Ovary (tissue), 9 donors: ENCODE data around the gene FANCI. TPM values are rescaled to one million over a fixed set of nuclear protein-coding genes. Genes with fewer than 3 reads are reported as not detected.

ENCODE experiments used
- DNase-seq, 5 donors: peaks; one replicate each; pipeline ENCODE4 v3.0.0-alpha.2; 2019 to 2020
- H3K27ac ChIP-seq, 2 donors: fragments of 200-600 bp; one replicate each; pipeline versions ENCODE4 v1.5.1 to v1.8.0; 2019 to 2022
- H3K27me3 ChIP-seq: fragments of 200-600 bp; one replicate; pipeline ENCODE4 v1.8.0; 2022
- H3K36me3 ChIP-seq: fragments of 200-600 bp; sonication (generic); one replicate; pipeline ENCODE4 v1.5.1; 2019
- H3K4me1 ChIP-seq: one replicate; pipeline ENCODE4 v1.8.1; 2013; ENCODE audit warnings: mild to moderate bottlenecking, moderate library complexity; ENCODE audit not compliant: insufficient read depth
- H3K4me3 ChIP-seq: fragments of 200-600 bp; sonication (generic); one replicate; pipeline ENCODE4 v1.5.1; 2017
- H3K9me3 ChIP-seq, 2 donors: fragments of 200-600 bp in 1 of 2; sonication (generic) in 1 of 2; one replicate each; pipeline versions ENCODE4 v1.5.1 to v1.8.1; 2013 to 2019; ENCODE audit warnings: mild to moderate bottlenecking in 1 of 2, moderate library complexity in 1 of 2
- EP300 ChIP-seq: sonication (generic); formaldehyde crosslinking; IDR thresholded peaks from one replicate; pipeline ENCODE4 v1.6.1; 2017; ENCODE audit warnings: antibody characterized with exemption
- POLR2A ChIP-seq: fragments of 450-650 bp; IDR thresholded peaks from one replicate; pipeline ENCODE4 v1.6.1; 2017; ENCODE audit warnings: antibody characterized with exemption, mild to moderate bottlenecking, moderate library complexity
- WGBS, 3 donors: extraction: QIAGEN DNeasy Blood & Tissue Kit in 1 of 3; methylation state at CpG; one replicate each; pipeline versions ENCODE4 v1.1.5 to v1.1.7; 2013 to 2017; 5-methylcytosine and 5-hydroxymethylcytosine counted together
- intact Hi-C, 4 donors: fragments of 100-400 bp; cut with DNase I; formaldehyde crosslinking; loops; one replicate each; pipeline versions ENCODE4 v1.11.0 to v1.15.1; 2022 to 2023
- polyA plus RNA-seq, 2 donors: library from polyadenylated mRNA; stranded (reverse); fragments of 200-250 nt in 1 of 2; fragments of 350-450 nt in 1 of 2; fragmentation: Illumina TruSeq in 1 of 2; extraction: RNeasy Lipid Tissue Mini Kit (QIAGEN cat#74804) in 1 of 2; gene quantifications; one replicate each; pipeline ENCODE4 v1.2.3, GENCODE V29; 2013 to 2014
- total RNA-seq, 7 donors: library from RNA; depleted of rRNA in 2 of 7; stranded (reverse); fragments of >200 nt in 2 of 7; fragmentation: NEBNext Ultra II Directional in 3 of 7; extraction: Animal tissue kit (Norgen Biotek cat#: 25700) in 3 of 7; gene quantifications; one replicate each; pipeline versions ENCODE4 v1.1.0 to v1.2.4, GENCODE V29; 2016 to 2023
- TF ChIP-seq, protein P1 (sequence below), 3 donors: fragments of 450-650 bp in 2 of 3; fragments of 200-600 bp in 1 of 3; IDR thresholded peaks; one replicate each; pipeline versions ENCODE4 v1.5.1 to v1.8.0; 2016 to 2022; ENCODE audit warnings: antibody characterized with exemption in 3 of 3, mild to moderate bottlenecking in 1 of 3
- donor health status: DM: no; HTN: no; CAD: no; lungs with moderate emphysema.
- donor health status: DM: no; HTN: no; CAD: no.
- donor health status: Bipolar disorder and iron deficiency.
- donor health status: DM: yes; HTN: yes; CAD: no.
- donor health status: DM: no; HTN: no; CAD: no.
- donor health status: DM: yes; HTN: yes; CAD: no.

Gene FANCI
- total and polyA plus RNA-seq, 9 donors = 2.9 to 11.7 (median 4.6) TPM

GRCh38 chr15:89346516-89347231 lies 102.9 kb downstream of the FANCI start:
- 34 to 42% (median 37%) methylated on average over 10 of the region's 10 CpGs for WGBS, 3 donors
- no peak for DNase-seq
- no peaks in the 10 kb centered on the region for H3K36me3 ChIP-seq
- H3K9me3 ChIP-seq = no peaks in the 10 kb centered on the region
- intact Hi-C loops = no loop called here
- no peak overlapping the region for H3K4me3 ChIP-seq
- no peaks in the 10 kb centered on the region for H3K4me1 ChIP-seq
- H3K27me3 ChIP-seq = no peaks in the 10 kb centered on the region
- H3K27ac ChIP-seq = no peak overlapping the region
- TF ChIP-seq POLR2A = no peak
- TF ChIP-seq, protein P1, sequence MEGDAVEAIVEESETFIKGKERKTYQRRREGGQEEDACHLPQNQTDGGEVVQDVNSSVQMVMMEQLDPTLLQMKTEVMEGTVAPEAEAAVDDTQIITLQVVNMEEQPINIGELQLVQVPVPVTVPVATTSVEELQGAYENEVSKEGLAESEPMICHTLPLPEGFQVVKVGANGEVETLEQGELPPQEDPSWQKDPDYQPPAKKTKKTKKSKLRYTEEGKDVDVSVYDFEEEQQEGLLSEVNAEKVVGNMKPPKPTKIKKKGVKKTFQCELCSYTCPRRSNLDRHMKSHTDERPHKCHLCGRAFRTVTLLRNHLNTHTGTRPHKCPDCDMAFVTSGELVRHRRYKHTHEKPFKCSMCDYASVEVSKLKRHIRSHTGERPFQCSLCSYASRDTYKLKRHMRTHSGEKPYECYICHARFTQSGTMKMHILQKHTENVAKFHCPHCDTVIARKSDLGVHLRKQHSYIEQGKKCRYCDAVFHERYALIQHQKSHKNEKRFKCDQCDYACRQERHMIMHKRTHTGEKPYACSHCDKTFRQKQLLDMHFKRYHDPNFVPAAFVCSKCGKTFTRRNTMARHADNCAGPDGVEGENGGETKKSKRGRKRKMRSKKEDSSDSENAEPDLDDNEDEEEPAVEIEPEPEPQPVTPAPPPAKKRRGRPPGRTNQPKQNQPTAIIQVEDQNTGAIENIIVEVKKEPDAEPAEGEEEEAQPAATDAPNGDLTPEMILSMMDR (IDR thresholded peaks at IDR 0.05) = no peak
- no peak for TF ChIP-seq EP300

DNA sequence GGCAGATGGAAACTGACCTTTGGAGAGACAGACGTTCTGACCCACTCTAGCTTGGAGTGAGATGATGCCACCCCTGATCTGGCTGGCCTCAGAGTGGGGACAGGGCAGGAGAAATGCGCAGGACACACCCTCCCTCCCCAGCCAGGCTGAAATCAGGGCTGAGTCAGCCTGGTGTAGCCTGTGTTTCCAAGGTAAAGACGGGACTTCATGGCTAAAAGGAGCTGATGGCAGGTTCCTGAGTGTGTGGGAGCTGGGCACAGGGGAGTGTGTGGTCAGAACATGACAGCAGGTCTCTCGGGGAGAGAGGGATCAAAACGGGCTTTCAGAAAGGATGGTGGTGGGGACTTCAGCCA lies 105.4 kb downstream of the FANCI start:
- TF ChIP-seq POLR2A (no peak), EP300 (no peak)
- TF ChIP-seq, protein P1 (IDR thresholded peaks at IDR 0.05) = no peak
- DNase-seq = no peak
- Histone ChIP-seq H3K4me3 (no peak overlapping the region), H3K4me1 (no peaks in the 10 kb centered on the region), H3K36me3 (no peaks in the 10 kb centered on the region), H3K9me3 (no peaks in the 10 kb centered on the region), H3K27me3 (no peaks in the 10 kb centered on the region), H3K27ac (no peak overlapping the region)
- WGBS, 3 donors = 49 to 60% (median 52%) methylated on average over 5 of the region's 5 CpGs
- intact Hi-C loops = no loop called here

- H3K27ac ChIP-seq = no peak overlapping the region
- H3K36me3 ChIP-seq = no peaks in the 10 kb centered on the region
- no peaks in the 10 kb centered on the region for H3K9me3 ChIP-seq
- intact Hi-C loops = no loop called here
- no peak for DNase-seq
- TF ChIP-seq POLR2A = no peak
- WGBS, 3 donors = 57 to 76% (median 60%) methylated on average over 4 of the region's 4 CpGs
- H3K27me3 ChIP-seq = no peaks in the 10 kb centered on the region
- H3K4me3 ChIP-seq = no peak overlapping the region
- H3K4me1 ChIP-seq = no peaks in the 10 kb centered on the region
Measured at GRCh38 chr15:89352476-89352875, 108.7 kb downstream of the FANCI start.

DNA sequence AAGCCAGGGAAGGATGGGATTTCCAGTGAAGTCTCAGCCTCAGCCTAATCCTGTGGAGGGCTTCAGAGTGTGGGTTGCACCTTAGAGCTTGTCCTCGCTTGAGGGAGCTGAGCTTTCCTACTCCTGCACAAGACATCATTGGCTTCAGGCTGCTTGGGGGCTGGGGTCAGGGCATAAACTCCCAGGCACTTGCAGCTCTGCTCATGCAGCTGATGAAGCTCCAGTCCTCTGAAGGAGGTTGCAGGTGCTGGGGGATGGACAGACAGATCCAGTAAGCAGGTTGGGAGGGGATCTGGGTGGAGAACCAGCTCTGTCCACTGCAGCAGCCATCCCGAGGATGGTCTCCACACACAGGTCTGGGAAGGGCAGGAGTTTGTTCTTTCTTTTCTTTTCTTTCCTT lies 110.2 kb downstream of the FANCI start:
- DNase-seq = no peak
- 53 to 71% (median 58%) methylated on average over 2 of the region's 2 CpGs for WGBS, 3 donors
- H3K36me3 ChIP-seq = no peaks in the 10 kb centered on the region
- H3K27me3 ChIP-seq = no peaks in the 10 kb centered on the region
- H3K4me3 ChIP-seq = no peak overlapping the region
- intact Hi-C loops = no loop called here
- no peak overlapping the region for H3K27ac ChIP-seq
- TF ChIP-seq POLR2A (no peak), EP300 (no peak)
- TF ChIP-seq, protein P1 (IDR thresholded peaks at IDR 0.05) = no peak
- no peaks in the 10 kb centered on the region for H3K4me1 ChIP-seq
- H3K9me3 ChIP-seq = no peaks in the 10 kb centered on the region

DNA sequence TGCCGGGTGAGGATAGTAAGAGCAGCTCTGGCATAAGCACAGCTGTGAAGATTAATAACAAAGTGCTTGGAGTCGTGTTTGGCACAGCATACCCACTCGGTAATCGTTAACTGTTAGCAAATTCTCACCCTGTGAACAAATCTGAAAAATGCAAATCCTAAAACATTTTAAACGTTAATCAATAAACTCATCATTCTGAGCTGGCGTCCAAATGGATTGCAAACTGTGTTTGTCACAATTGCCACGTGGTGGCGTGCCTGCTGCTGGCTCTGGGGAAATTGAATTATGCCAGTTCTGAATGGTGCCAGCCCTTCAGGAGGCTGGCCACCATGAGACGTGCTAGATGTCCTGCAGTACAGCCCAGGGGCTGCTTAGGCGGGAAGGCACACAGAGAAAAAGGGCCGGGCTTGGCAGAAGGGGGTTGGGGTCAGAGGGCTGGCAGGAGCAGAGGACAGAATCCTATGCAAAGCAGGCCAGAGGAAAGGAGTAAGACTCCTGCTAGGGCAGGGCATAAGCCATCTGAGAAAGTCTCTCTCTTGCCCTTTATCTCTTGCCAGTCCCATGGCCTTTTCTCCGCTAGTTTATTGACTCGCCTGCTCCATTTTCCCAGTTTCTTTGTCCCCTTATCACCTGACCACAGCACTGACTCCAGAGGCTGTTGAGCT lies 113.0 kb downstream of the FANCI start:
- no peak for DNase-seq
- intact Hi-C loops = no loop called here
- 30 to 37% (median 30%) methylated on average over 13 of the region's 13 CpGs for WGBS, 3 donors
- Histone ChIP-seq H3K4me3 (no peak overlapping the region), H3K27me3 (no peaks in the 10 kb centered on the region), H3K9me3 (no peaks in the 10 kb centered on the region), H3K27ac (no peak overlapping the region), H3K36me3 (no peaks in the 10 kb centered on the region), H3K4me1 (peaks cover 4% of the 10 kb centered on the region)
- TF ChIP-seq POLR2A (no peak), EP300 (no peak)
- TF ChIP-seq, protein P1 (IDR thresholded peaks at IDR 0.05) = no peak
